HG02571 (cell line): ENCODE results near the gene INHBE.
"Not testable (repeated sequence)": the region's sequence is repeated elsewhere in the genome, so short reads cannot be mapped to it uniquely, and the experiment has no call there.

ENCODE experiments used
- ATAC-seq: cut with Tn5 transposase; IDR thresholded peaks from one replicate; pipeline ENCODE4 v1.9.1; 2021; ENCODE audit warnings: mild to moderate bottlenecking, moderate library complexity; ENCODE audit not compliant: unreplicated experiment

INHBE gene

DNA sequence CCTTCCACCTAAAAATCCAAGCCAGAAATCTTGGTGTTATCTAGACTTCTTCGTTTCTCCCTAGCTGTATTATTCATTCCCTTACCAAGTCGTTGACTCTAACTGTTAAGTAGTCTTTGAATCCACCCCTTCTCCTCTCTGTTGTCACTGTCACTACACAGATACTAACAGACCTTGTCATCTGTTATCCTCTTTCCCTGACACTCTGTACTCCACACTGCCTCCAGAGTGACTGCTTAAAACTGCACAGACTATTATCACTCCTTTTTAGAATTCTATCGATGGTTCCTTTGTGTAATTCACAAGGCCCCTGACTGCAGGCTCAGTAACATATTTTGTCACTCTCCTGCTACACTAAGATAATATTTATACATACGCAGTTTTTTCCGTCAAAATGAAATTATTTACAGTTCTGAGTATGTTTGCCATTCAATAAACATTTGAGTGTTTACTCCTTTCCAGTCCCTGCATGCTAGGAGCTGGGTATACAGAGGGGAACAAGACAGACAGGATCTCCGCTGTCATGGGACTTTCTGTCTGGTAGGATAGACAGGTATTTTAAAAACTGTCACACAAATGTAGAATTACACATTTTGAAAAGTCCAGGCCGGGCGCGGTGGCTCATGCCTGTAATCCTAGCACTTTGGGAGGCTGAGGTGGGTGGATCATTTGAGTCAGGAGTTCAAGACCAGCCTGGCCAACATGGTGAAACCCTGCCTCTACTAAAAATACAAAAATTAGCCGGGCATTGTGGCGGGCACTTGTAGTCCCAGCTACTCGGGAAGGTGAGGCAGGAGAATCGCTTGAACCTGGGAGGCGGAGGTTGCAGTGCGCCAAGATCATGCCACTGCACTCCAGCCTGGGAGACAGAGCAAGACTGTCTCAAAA lies 36.5 kb downstream of the INHBE start:
- no peak for ATAC-seq

DNA sequence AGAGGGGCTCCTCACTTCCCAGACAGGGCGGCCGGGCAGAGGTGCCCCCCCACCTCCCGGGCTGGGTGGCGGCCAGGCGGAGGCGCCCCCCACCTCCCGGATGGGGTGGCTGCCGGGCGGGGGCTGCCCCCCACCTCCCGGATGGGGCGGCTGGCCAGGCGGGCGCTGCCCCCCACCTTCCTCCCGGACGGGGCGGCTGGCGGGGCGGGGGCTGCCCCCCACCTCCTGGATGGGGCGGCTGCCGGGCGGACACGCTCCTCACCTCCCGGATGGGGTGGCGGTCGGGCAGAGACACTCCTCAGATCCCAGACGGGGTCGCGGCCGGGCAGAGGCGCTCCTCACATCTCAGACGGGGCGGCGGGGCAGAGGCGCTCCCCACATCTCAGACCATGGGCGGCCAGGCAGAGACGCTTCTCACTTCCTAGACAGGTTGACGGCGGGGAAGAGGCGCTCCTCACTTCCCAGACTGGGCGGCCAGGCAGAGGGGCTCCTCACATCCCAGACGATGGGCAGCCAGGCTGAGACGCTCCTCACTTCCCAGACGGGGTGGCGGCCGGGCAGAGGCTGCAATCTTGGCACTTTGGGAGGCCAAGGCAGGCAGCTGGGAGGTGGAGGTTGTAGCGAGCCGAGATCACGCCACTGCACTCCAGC lies 40.1 kb downstream of the INHBE start:
- ATAC-seq = not testable (repeated sequence)

DNA sequence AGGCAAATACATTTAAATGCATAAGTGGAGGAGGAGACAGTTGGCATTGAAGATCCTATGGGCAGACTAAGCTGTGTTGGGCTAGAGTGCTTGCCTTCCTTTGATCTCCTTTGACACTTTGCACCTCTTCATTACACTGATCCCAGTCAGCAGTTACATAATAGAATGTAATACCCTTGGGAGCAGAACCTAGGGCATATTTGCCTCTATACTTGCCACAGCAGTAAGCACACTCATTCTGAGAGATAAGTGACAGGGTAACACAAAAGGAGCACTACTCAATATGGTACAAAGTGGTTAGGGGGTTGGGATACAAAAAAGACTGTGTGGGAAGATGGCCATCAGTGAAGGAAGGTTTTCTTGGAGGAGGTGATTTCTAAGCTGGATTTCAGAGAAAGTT lies 41.7 kb downstream of the INHBE start:
- ATAC-seq = no peak

DNA sequence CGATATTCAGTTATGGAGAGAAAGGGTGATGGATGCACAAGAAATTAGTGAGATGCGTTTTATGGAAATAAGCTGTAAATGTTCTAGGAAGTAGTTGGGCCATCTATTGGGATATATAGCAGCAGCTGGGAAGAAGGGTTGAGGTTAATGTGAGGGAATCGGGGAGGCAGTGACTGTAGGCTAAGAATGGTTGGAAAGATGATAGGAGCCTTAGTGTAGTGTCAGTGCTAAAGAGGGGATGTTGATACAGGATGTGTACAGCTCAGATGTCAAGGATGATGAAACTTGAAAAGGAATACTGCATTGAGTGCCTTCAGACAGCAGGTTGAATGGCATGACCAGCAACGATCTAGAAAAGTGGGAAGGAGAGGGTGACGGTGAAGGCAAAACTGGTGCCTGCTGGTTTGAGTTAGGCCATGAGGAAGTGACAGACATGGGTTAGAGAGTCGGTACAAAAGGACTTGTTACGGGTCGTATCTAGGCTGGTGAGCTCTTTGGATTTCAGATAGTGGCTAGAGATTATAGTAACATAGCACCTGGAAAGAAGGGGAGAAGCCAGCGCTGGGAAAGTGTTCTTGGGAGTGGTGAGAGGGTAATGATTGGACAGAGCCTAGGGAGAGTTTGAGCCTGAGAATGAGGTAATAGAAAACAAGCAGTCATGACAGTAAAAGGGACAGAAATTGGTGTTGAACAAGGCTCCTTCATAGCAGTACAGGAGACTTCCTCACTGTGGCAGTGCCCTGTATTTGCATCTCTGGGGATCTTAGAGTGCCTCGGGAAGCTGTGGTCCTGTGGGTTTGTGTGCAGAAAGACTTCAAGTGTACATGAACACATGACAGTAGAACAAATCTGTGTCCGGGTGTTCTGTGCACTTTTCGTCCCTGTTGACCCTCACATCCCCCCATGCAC lies 42.4 kb downstream of the INHBE start:
- no peak for ATAC-seq

DNA sequence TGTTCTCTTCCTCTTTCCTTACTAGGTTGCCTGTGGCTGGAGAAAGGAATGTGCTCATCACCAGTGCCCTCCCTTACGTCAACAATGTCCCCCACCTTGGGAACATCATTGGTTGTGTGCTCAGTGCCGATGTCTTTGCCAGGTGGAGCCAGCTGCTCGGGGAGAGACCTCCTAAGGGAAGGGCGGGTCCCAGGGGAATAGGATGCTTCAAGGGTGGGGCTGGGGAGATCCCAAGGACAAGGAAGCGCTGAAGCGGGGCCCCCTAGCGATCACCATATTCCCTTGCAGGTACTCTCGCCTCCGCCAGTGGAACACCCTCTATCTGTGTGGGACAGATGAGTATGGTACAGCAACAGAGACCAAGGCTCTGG lies 43.0 kb downstream of the INHBE start:
- no peak for ATAC-seq

DNA sequence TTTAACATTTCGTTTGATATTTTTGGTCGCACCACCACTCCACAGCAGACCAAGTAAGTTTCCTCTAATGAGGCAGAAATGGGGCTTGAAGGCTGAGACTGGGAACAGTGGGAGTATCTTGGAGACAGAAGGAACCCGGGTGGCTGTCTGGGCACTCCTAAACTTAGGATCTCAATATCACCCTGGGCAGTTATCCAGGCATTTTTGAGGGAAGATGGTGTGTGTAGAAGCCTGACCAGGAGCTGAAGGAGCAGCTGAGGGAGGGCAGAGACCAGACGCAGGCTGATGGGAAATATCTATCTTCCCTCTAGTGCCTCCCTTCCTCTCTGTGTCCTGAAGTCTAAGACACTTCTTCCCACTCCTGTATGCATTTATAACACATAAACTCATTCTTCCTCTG lies 43.5 kb downstream of the INHBE start:
- no peak for ATAC-seq

DNA sequence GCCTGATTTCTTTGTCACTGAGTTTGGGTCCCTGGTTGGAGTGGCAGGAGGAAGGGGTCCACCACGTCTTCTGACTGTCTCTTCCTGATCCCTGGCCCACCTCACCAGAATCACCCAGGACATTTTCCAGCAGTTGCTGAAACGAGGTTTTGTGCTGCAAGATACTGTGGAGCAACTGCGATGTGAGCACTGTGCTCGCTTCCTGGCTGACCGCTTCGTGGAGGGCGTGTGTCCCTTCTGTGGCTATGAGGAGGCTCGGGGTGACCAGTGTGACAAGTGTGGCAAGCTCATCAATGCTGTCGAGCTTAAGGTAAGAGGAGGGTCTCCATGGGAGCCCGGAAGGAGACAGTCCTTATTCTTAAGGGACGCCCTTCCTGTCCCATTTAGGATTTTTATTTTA lies 45.1 kb downstream of the INHBE start:
- ATAC-seq = no peak

DNA sequence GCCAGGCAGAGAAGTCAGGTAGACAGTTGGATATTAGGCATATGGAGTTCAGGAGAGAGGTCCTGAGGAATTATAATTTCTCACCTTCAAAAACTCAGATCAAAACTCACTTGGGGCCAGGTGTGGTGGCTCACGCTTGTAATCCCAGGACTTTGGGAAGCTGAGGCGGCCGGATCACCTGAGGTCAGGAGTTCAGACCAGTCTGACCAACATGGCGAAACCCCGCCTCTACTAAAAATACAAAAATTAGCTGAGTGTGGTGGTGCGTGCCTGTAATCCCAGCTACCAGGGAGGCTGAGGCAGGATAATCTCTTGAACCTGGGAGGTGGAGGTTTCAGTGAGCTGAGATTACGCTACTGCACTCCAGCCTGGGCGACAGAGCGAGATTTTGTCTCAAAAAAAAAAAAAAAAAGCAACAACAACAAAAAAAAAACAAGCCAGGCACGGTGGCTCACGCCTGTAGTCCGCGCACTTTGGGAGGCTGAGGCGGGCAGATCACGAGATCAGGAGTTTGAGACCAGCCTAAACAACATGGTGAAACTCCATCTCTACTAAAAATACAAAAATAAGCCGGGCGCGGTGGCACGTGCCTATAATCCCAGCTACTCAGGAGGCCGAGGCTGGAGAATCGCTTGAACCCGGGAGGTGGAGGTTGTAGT lies 47.3 kb downstream of the INHBE start:
- ATAC-seq = not testable (repeated sequence)

- ATAC-seq = not testable (repeated sequence)
Observed at GRCh38 chr12:57506541-57506940, 51.4 kb downstream of the INHBE start.
